Lung (tissue), 12 donors: ENCODE results near the gene CDKAL1. TPM values are rescaled to one million over a fixed set of nuclear protein-coding genes. Genes with fewer than 3 reads are reported as not detected.
"Not testable (repeated sequence)": the region's sequence is repeated elsewhere in the genome, so short reads cannot be mapped to it uniquely, and the experiment has no call there.

Experiments used
- ATAC-seq: fragments of 200-7000 bp; cut with Tn5 transposase; one replicate; pipeline ENCODE4 v1.9.1; 2020; ENCODE audit warnings: moderate number of reproducible peaks; ENCODE audit not compliant: insufficient read depth, low FRiP score
- DNase-seq, 3 donors: peaks; one replicate each; pipeline ENCODE4 v3.0.0-alpha.2; 2013 to 2017
- H3K27ac ChIP-seq, 2 donors: one replicate each; pipeline ENCODE4 v1.5.1; 2013; ENCODE audit warnings: mild to moderate bottlenecking in 2 of 2, moderate library complexity in 2 of 2, control low read depth in 1 of 2, inconsistent platforms in 1 of 2, low read depth in 1 of 2, low read length in 1 of 2
- H3K27me3 ChIP-seq, 3 donors: one replicate each; pipeline ENCODE4 v1.5.1; 2013; ENCODE audit warnings: low read length in 2 of 3; ENCODE audit not compliant: control insufficient read depth in 3 of 3, insufficient read depth in 3 of 3
- H3K36me3 ChIP-seq, 4 donors: one replicate each; pipeline ENCODE4 v1.5.1; 2013; ENCODE audit warnings: low read length in 4 of 4, mild to moderate bottlenecking in 1 of 4, moderate library complexity in 1 of 4; ENCODE audit not compliant: control insufficient read depth in 4 of 4, insufficient read depth in 4 of 4
- H3K4me1 ChIP-seq, 5 donors: one replicate each; pipeline ENCODE4 v1.5.1; 2013; ENCODE audit warnings: low read length in 5 of 5, mild to moderate bottlenecking in 2 of 5, moderate library complexity in 1 of 5; ENCODE audit not compliant: control insufficient read depth in 5 of 5, insufficient read depth in 5 of 5
- H3K4me3 ChIP-seq: one replicate; pipeline ENCODE4 v1.5.1; 2013; ENCODE audit warnings: mild to moderate bottlenecking, control low read depth, moderate library complexity
- H3K9ac ChIP-seq, 2 donors: one replicate each; pipeline ENCODE4 v1.5.1; 2013; ENCODE audit warnings: low read length in 2 of 2, control low read depth in 1 of 2; ENCODE audit not compliant: insufficient read depth in 1 of 2
- H3K9me3 ChIP-seq, 4 donors: one replicate each; pipeline ENCODE4 v1.5.1; 2013; ENCODE audit warnings: low read length in 3 of 4, mild to moderate bottlenecking in 1 of 4, moderate library complexity in 1 of 4; ENCODE audit not compliant: control insufficient read depth in 4 of 4, insufficient read depth in 3 of 4
- WGBS, 2 donors: extraction: QIAGEN DNeasy Blood & Tissue Kit; methylation state at CpG; one replicate each; pipeline ENCODE4 v1.1.7; 2013; 5-methylcytosine and 5-hydroxymethylcytosine counted together
- polyA plus RNA-seq, 2 donors: library from polyadenylated mRNA; stranded (reverse); fragments of 200-250 nt; gene quantifications; one replicate each; pipeline ENCODE4 v1.2.1, GENCODE V29; 2013
- total RNA-seq, 2 donors: library from RNA; depleted of rRNA in 1 of 2; stranded (reverse); fragments of >200 nt in 1 of 2; gene quantifications; one replicate each; pipeline ENCODE4 v1.2.1, GENCODE V29; 2014 to 2021
- TF ChIP-seq, protein P1 (sequence below): IDR thresholded peaks from 2 replicates; pipeline ENCODE4 v1.5.1; 2012; ENCODE audit warnings: mild to moderate bottlenecking; ENCODE audit errors: control extremely low read depth, extremely low read depth
- donor health status: control.
- donor health status: control.
- donor health status: Bipolar disorder and iron deficiency.
- donor health status: healthy.
- donor health status: DM: yes; HTN: yes; CAD: no.

The CDKAL1 gene
- total and polyA plus RNA-seq, 4 donors, result 4.0 to 39.0 (median 10.0) TPM

GRCh38 chr6:21050935-21051334 is 516.7 kb downstream of the CDKAL1 start:
- no peak overlapping the region for H3K27ac ChIP-seq
- ATAC-seq, result no peak
- no peak overlapping the region for H3K4me3 ChIP-seq
- H3K36me3 ChIP-seq, result peaks cover 0 to 1% (median 0%) of the 10 kb centered on the region in 4 donors
- H3K27me3 ChIP-seq, result no peaks in the 10 kb centered on the region
- 81 to 89% methylated on average over 2 of the region's 2 CpGs for WGBS, 2 donors
- H3K9me3 ChIP-seq, result no peaks in the 10 kb centered on the region
- TF ChIP-seq, protein P1, sequence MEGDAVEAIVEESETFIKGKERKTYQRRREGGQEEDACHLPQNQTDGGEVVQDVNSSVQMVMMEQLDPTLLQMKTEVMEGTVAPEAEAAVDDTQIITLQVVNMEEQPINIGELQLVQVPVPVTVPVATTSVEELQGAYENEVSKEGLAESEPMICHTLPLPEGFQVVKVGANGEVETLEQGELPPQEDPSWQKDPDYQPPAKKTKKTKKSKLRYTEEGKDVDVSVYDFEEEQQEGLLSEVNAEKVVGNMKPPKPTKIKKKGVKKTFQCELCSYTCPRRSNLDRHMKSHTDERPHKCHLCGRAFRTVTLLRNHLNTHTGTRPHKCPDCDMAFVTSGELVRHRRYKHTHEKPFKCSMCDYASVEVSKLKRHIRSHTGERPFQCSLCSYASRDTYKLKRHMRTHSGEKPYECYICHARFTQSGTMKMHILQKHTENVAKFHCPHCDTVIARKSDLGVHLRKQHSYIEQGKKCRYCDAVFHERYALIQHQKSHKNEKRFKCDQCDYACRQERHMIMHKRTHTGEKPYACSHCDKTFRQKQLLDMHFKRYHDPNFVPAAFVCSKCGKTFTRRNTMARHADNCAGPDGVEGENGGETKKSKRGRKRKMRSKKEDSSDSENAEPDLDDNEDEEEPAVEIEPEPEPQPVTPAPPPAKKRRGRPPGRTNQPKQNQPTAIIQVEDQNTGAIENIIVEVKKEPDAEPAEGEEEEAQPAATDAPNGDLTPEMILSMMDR, result no peak
- peaks cover 0 to 8% (median 2%) of the 10 kb centered on the region in 5 donors for H3K4me1 ChIP-seq
- no peak for DNase-seq
- no peak overlapping the region for H3K9ac ChIP-seq

GRCh38 chr6:21051777-21052176 is 517.5 kb downstream of the CDKAL1 start:
- no peak for DNase-seq
- H3K27ac ChIP-seq, result no peak overlapping the region
- H3K4me1 ChIP-seq, result peaks cover 0 to 2% (median 0%) of the 10 kb centered on the region in 5 donors
- no peaks in the 10 kb centered on the region for H3K27me3 ChIP-seq
- H3K36me3 ChIP-seq, result peaks cover 0 to 1% (median 0%) of the 10 kb centered on the region in 4 donors
- no peak for ATAC-seq
- TF ChIP-seq, protein P1, result no peak
- H3K9ac ChIP-seq, result no peak overlapping the region
- no peak overlapping the region for H3K4me3 ChIP-seq
- no peaks in the 10 kb centered on the region for H3K9me3 ChIP-seq

GRCh38 chr6:21053612-21054011 is 519.4 kb downstream of the CDKAL1 start:
- WGBS, 2 donors, result 95 to 97% methylated on average over 4 of the region's 4 CpGs
- Histone ChIP-seq H3K4me1 (peaks cover 0 to 2% (median 0%) of the 10 kb centered on the region in 5 donors), H3K9me3 (peaks cover 0 to 3% (median under 1%) of the 10 kb centered on the region in 4 donors), H3K9ac (no peak overlapping the region), H3K27ac (no peak overlapping the region), H3K4me3 (no peak overlapping the region), H3K27me3 (no peaks in the 10 kb centered on the region), H3K36me3 (peaks cover 0 to 1% (median under 1%) of the 10 kb centered on the region in 4 donors)
- ATAC-seq, result no peak
- DNase-seq, result no peak
- TF ChIP-seq, protein P1, result no peak

DNA sequence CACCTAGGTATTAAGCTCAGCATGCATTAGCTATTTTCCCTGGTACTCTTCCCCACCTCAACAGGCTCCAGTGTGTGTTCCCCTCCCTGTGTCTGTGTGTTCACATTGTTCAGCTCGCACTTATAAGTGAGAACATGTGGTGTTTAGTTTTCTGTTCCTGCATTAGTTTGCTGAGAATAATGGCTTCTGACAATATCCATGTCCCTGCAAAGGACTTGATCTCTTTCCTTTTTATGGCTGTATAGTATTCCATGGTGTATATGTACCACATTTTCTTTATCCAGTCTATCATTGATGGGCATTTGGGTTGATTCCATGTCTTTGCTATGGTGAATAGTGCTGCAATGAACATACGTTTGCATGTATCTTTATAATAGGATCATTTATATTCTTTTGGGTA is 521.2 kb downstream of the CDKAL1 start:
- not testable (repeated sequence) for H3K9me3 ChIP-seq, ATAC-seq, H3K27ac ChIP-seq, H3K27me3 ChIP-seq, H3K4me1 ChIP-seq, H3K9ac ChIP-seq, H3K36me3 ChIP-seq, H3K4me3 ChIP-seq, DNase-seq
- 92 to 96% methylated on average over 2 of the region's 2 CpGs for WGBS, 2 donors
